GM12875 (cell line): Measurements from ENCODE around the gene LIMCH1.

Source experiments
- H3K4me3 ChIP-seq: one replicate; pipeline ENCODE4 v1.5.1; 2011; ENCODE audit warnings: low read depth, low read length, control low read depth
- CTCF ChIP-seq: IDR thresholded peaks from 2 replicates; pipeline ENCODE4 v1.5.1; 2011; ENCODE audit warnings: low read depth, mild to moderate bottlenecking, control low read depth, inconsistent platforms, low read length, moderate library complexity, borderline replicate concordance; ENCODE audit not compliant: insufficient read depth

LIMCH1 gene

GRCh38 chr4:41613386-41613785 is 75.4 kb downstream of the LIMCH1 start:
- no peak overlapping the region for H3K4me3 ChIP-seq
- no peak for TF ChIP-seq CTCF

- TF ChIP-seq CTCF: no peak
- H3K4me3 ChIP-seq: no peak overlapping the region
These were observed 75.9 kb downstream of the LIMCH1 start for GRCh38 chr4:41613821-41614220.

- H3K4me3 ChIP-seq: no peak overlapping the region
- TF ChIP-seq CTCF: no peak
These were observed 76.6 kb downstream of the LIMCH1 start for GRCh38 chr4:41614519-41614918.

- H3K4me3 ChIP-seq: no peak overlapping the region
- TF ChIP-seq CTCF: no peak
These were observed 81.2 kb downstream of the LIMCH1 start for GRCh38 chr4:41619161-41619560.

- no peak for TF ChIP-seq CTCF
- no peak overlapping the region for H3K4me3 ChIP-seq
These were observed 82.8 kb downstream of the LIMCH1 start for GRCh38 chr4:41620594-41621256.

- no peak for TF ChIP-seq CTCF
These were observed 84.8 kb downstream of the LIMCH1 start for GRCh38 chr4:41622787-41623186.

GRCh38 chr4:41624765-41625164 is 86.8 kb downstream of the LIMCH1 start:
- no peak overlapping the region for H3K4me3 ChIP-seq
- no peak for TF ChIP-seq CTCF

More at GRCh38 chr4:41622787-41623186, 84.8 kb downstream of the LIMCH1 start:
- no peak overlapping the region for H3K4me3 ChIP-seq
